OCI-LY7 (cell line): ENCODE measurements around the gene SPNS2. TPM values are rescaled to one million over a fixed set of nuclear protein-coding genes. Genes with fewer than 3 reads are reported as not detected.

Source experiments
- BruUV-seq: library from RNA; stranded (reverse); fragments of 400-500 nt; replicated peaks from 2 replicates; lab custom pipeline; 2021; lab: Mats Ljungman, UMichigan
- CTCF ChIA-PET: fragments of 300-600 bp; sonication (Branson Sonifier 250); formaldehyde crosslinking; loops from one replicate; lab custom pipeline; 2022; ENCODE audit warnings: antibody characterized with exemption; ENCODE audit not compliant: unreplicated experiment; lab: Charles Lee
- POLR2A ChIA-PET: fragments of 300-600 bp; sonication (Branson Sonifier 250); formaldehyde crosslinking; loops from one replicate; lab custom pipeline; 2022; ENCODE audit warnings: antibody characterized with exemption; lab: Charles Lee
- DNase-seq: peaks from one replicate; pipeline ENCODE4 v3.0.0-alpha.2; 2015; ENCODE audit warnings: low spot score
- H2AFZ ChIP-seq: fragments of 200-600 bp; sonication (generic), shearing (Covaris generic); 2 replicates; pipeline ENCODE4 v1.6.1; 2014; ENCODE audit warnings: mild to moderate bottlenecking, antibody characterized with exemption, low read length, moderate library complexity
- H3K27ac ChIP-seq: fragments of 200-600 bp; sonication (generic); 2 replicates; pipeline ENCODE4 v1.5.1; 2014; ENCODE audit warnings: mixed run types, low read depth, mild to moderate bottlenecking, moderate library complexity, low read length, inconsistent platforms; ENCODE audit not compliant: poor library complexity, severe bottlenecking
- H3K36me3 ChIP-seq: fragments of 200-600 bp; sonication (generic); 2 replicates; pipeline ENCODE4 v1.6.1; 2014; ENCODE audit warnings: mild to moderate bottlenecking, antibody characterized with exemption, low read length, moderate library complexity, mixed read lengths; ENCODE audit not compliant: insufficient read depth
- H3K4me1 ChIP-seq: fragments of 200-600 bp; sonication (generic); 2 replicates; pipeline ENCODE4 v1.5.1; 2014; ENCODE audit warnings: mild to moderate bottlenecking, low read length; ENCODE audit not compliant: insufficient read depth, poor library complexity, severe bottlenecking
- H3K4me2 ChIP-seq: fragments of 200-600 bp; sonication (generic); 2 replicates; pipeline ENCODE4 v1.6.1; 2014; ENCODE audit warnings: mild to moderate bottlenecking, low read length
- H3K4me3 ChIP-seq: fragments of 200-600 bp; sonication (generic); 2 replicates; pipeline ENCODE4 v1.5.1; 2014; ENCODE audit warnings: mild to moderate bottlenecking, low read depth, low read length; ENCODE audit not compliant: poor library complexity, severe bottlenecking
- H3K79me2 ChIP-seq: fragments of 200-600 bp; sonication (generic); 2 replicates; pipeline ENCODE4 v1.6.1; 2016; ENCODE audit warnings: low read depth, mild to moderate bottlenecking, low read length, moderate library complexity, mixed read lengths; ENCODE audit not compliant: insufficient read depth
- H3K9me2 ChIP-seq: fragments of 200-600 bp; sonication (generic); 2 replicates; pipeline ENCODE4 v1.6.1; 2016; ENCODE audit warnings: mild to moderate bottlenecking, low read length, mixed read lengths; ENCODE audit not compliant: insufficient read depth
- H3K9me3 ChIP-seq: fragments of 200-600 bp; sonication (generic); 2 replicates; pipeline ENCODE4 v1.6.1; 2014; ENCODE audit warnings: mild to moderate bottlenecking, mixed run types, low read length, mixed read lengths
- H4K20me1 ChIP-seq: fragments of 200-600 bp; sonication (generic); 2 replicates; pipeline ENCODE4 v1.6.1; 2014; ENCODE audit warnings: mild to moderate bottlenecking, antibody characterized with exemption, low read length, moderate library complexity, mixed read lengths; ENCODE audit not compliant: insufficient read depth
- EZH2phosphoT487 ChIP-seq: fragments of 200-600 bp; sonication (generic); IDR thresholded peaks from 2 replicates; pipeline ENCODE4 v1.6.1; 2018; ENCODE audit warnings: low read depth, borderline replicate concordance, mild to moderate bottlenecking, mixed run types, antibody characterized with exemption, low read length, moderate library complexity, mixed read lengths
- intact Hi-C: fragments of 100-400 bp; cut with micrococcal nuclease; formaldehyde crosslinking; loops from one replicate; pipeline ENCODE4 v1.10.0; 2022; ENCODE audit not compliant: unreplicated experiment
- total RNA-seq, 2 experiments: library from RNA; depleted of rRNA in 1 of 2; stranded (reverse); fragments of >200 nt in 1 of 2; shearing (Covaris generic) in 1 of 2; gene quantifications; 2 replicates each; pipeline ENCODE4 v1.2.3, GENCODE V29; 2014 to 2022
- TF ChIP-seq, protein P1 (sequence below): fragments of 200-600 bp; sonication (generic); conservative IDR thresholded peaks from 2 replicates; pipeline ENCODE4 v1.5.1; 2014; ENCODE audit warnings: mild to moderate bottlenecking, antibody characterized with exemption, low read length, moderate library complexity, mixed read lengths

SPNS2 gene
- total RNA-seq, 2 experiments from 2014 or later, result 1.6 to 5.4 TPM

DNA sequence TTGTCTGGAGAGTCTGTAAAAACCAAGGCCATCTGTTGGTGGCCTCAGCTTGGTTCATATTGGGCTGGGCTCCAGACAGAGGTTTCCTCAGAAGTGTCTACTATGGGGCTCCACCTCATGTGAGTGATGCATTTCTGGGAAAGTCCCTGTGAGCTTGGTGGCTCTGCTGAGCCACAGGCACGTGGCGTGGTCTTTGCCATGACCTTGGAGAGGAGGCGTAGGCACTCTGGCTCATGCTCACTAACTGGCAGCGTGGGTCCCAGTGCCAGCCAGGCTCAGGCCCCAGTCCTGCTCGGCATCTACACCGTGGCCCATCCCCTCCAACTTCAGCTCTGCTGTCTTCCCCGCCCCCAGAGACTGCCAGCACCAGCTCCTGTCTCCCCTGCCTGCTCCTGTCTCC is 75.0 kb downstream of the SPNS2 start:
- no TSS peak for BruUV-seq
- ChIA-PET CTCF (no interaction called here), POLR2A (no interaction called here)
- H3K36me3 ChIP-seq, result no peaks in the 10 kb centered on the region
- intact Hi-C loops, result no loop called here
- no peaks in the 10 kb centered on the region for H3K9me2 ChIP-seq
- H3K4me1 ChIP-seq, result peaks cover 6% of the 10 kb centered on the region
- no peak overlapping the region for H2AFZ ChIP-seq
- no peak overlapping the region for H3K27ac ChIP-seq
- no peak overlapping the region for H3K4me2 ChIP-seq
- no peak overlapping the region for H3K4me3 ChIP-seq
- DNase-seq, result no peak
- H4K20me1 ChIP-seq, result no peaks in the 10 kb centered on the region
- no peaks in the 10 kb centered on the region for H3K9me3 ChIP-seq
- H3K79me2 ChIP-seq, result no peaks in the 10 kb centered on the region
- TF ChIP-seq, protein P1, sequence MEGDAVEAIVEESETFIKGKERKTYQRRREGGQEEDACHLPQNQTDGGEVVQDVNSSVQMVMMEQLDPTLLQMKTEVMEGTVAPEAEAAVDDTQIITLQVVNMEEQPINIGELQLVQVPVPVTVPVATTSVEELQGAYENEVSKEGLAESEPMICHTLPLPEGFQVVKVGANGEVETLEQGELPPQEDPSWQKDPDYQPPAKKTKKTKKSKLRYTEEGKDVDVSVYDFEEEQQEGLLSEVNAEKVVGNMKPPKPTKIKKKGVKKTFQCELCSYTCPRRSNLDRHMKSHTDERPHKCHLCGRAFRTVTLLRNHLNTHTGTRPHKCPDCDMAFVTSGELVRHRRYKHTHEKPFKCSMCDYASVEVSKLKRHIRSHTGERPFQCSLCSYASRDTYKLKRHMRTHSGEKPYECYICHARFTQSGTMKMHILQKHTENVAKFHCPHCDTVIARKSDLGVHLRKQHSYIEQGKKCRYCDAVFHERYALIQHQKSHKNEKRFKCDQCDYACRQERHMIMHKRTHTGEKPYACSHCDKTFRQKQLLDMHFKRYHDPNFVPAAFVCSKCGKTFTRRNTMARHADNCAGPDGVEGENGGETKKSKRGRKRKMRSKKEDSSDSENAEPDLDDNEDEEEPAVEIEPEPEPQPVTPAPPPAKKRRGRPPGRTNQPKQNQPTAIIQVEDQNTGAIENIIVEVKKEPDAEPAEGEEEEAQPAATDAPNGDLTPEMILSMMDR, result no peak
- no peak for TF ChIP-seq EZH2phosphoT487

DNA sequence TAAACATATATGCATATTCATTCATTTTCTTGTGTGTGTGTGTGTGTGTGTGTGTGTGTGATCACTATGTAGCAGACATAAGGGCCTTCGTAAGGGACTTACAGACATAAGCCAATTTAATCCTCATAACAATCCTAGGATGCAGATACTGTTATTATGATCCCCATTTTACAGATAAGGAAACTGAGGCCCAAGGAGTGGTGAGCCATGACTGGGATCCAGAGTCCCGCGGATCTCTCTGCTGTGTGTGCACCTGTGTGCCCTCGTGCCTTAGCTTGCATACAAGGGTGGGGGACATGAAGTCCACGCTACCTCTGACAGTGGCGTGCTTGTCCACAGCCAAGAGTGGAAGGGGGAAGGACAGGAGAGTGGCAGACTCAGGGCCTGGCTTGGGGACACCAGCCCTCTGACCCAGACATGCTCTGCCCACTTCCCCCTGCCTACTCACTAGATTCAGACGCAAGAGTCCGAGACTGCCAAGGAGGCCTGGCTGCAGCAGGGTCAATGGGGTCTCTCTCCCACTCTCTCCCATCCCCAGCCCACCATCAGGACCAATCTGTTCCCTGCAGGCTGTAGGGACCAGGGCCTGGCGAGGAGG is 75.9 kb downstream of the SPNS2 start:
- Histone ChIP-seq H4K20me1 (no peaks in the 10 kb centered on the region), H3K9me3 (no peaks in the 10 kb centered on the region), H3K27ac (no peak overlapping the region), H3K4me3 (no peak overlapping the region), H3K79me2 (no peaks in the 10 kb centered on the region), H2AFZ (no peak overlapping the region), H3K4me2 (no peak overlapping the region), H3K9me2 (no peaks in the 10 kb centered on the region), H3K36me3 (no peaks in the 10 kb centered on the region), H3K4me1 (peaks cover 4% of the 10 kb centered on the region)
- no peak for DNase-seq
- CTCF ChIA-PET, result no interaction called here
- TF ChIP-seq, protein P1, result no peak
- TF ChIP-seq EZH2phosphoT487, result no peak
- POLR2A ChIA-PET, result no interaction called here
- intact Hi-C loops, result no loop called here
- no TSS peak for BruUV-seq

DNA sequence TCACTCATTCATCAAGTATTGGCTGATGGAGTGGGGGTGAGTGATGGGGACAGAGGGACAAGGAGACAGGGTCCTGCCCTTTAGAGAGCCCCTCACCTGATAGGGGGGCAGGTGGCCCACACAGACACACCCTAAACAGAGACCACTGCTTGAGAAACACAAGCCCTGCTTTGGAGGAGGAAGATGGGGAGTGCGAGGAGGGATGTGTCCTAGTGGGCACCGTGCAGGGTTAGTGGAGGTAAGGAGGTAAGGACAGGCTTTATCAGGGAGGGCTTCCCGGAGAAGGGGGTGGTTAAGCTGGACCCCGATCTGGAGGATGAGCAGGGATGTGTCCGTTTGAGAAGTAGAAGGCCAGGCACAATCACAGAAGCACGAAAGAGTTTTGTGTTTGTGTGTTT is 77.5 kb downstream of the SPNS2 start:
- DNase-seq, result no peak
- Histone ChIP-seq H3K4me2 (no peak overlapping the region), H3K27ac (no peak overlapping the region), H2AFZ (no peak overlapping the region), H3K9me3 (no peaks in the 10 kb centered on the region), H3K36me3 (no peaks in the 10 kb centered on the region), H3K9me2 (no peaks in the 10 kb centered on the region), H3K4me1 (no peaks in the 10 kb centered on the region), H3K4me3 (no peak overlapping the region), H4K20me1 (no peaks in the 10 kb centered on the region), H3K79me2 (no peaks in the 10 kb centered on the region)
- intact Hi-C loops, result no loop called here
- ChIA-PET POLR2A (interaction anchor here (0.6 kb wide), 1 partner anchor 341 kb away, joined by 3 read pairs; no protein-coding TSS in a partner anchor), CTCF (no interaction called here)
- TF ChIP-seq, protein P1, result no peak
- no peak for TF ChIP-seq EZH2phosphoT487
- BruUV-seq, result no TSS peak
